Pancreas (tissue), 10 donors: ENCODE measurements around the gene ANKRD28. TPM values are rescaled to one million over a fixed set of nuclear protein-coding genes. Genes with fewer than 3 reads are reported as not detected.
A peak's percentile ranks its signal among the peaks of the same experiment; 100 is the strongest.
"Not testable (repeated sequence)": the region's sequence is repeated elsewhere in the genome, so short reads cannot be mapped to it uniquely, and the experiment has no call there.

Experiments used
- ATAC-seq, 4 donors: fragments of 200-7000 bp; cut with Tn5 transposase; one replicate each; pipeline versions ENCODE4 v1.8.0 to v1.9.1; 2020; ENCODE audit warnings: mild to moderate bottlenecking in 4 of 4, moderate library complexity in 4 of 4
- DNase-seq, 6 donors: peaks; one replicate each; pipeline ENCODE4 v3.0.0-alpha.2; 2020
- FAIRE-seq: peaks from 2 replicates; lab custom pipeline; 2012; peaks lifted over from hg19 to GRCh38; lab: Jason Lieb, UNC
- H3K27ac ChIP-seq, 4 donors: fragments of 200-600 bp; sonication (generic); 1 replicate in 3 of 4; 2 replicates in 1 of 4; pipeline versions ENCODE4 v1.5.0 to v1.8.0; 2020
- H3K27me3 ChIP-seq, 4 donors: fragments of 200-600 bp; one replicate each; pipeline ENCODE4 v1.8.0; 2021
- H3K36me3 ChIP-seq, 3 donors: fragments of 200-600 bp; sonication (generic) in 1 of 3; one replicate each; pipeline versions ENCODE4 v1.5.0 to v1.8.0; 2020 to 2021
- H3K4me1 ChIP-seq, 3 donors: fragments of 200-600 bp; one replicate each; pipeline ENCODE4 v1.8.0; 2021
- H3K4me3 ChIP-seq, 4 donors: fragments of 200-600 bp; sonication (generic) in 2 of 4; one replicate each; pipeline versions ENCODE4 v1.5.0 to v1.8.0; 2020 to 2021
- H3K9me3 ChIP-seq, 4 donors: fragments of 200-600 bp; one replicate each; pipeline ENCODE4 v1.8.0; 2021
- CTCF ChIP-seq, 4 donors: fragments of 200-600 bp; sonication (generic) in 3 of 4; IDR thresholded peaks; one replicate each; pipeline versions ENCODE4 v1.5.0 to v1.8.0; 2021; ENCODE audit warnings: antibody characterized with exemption in 4 of 4
- WGBS, 2 donors: extraction: QIAGEN DNeasy Blood & Tissue Kit; methylation state at CpG; one replicate each; pipeline ENCODE4 v1.1.7; 2013; 5-methylcytosine and 5-hydroxymethylcytosine counted together
- intact Hi-C, 3 donors: fragments of 100-400 bp; cut with DNase I; formaldehyde crosslinking; loops; one replicate each; pipeline versions ENCODE4 v1.11.1 to v1.14.2; 2022
- polyA plus RNA-seq, 2 donors: library from polyadenylated mRNA; stranded (reverse); fragments of 200-250 nt; gene quantifications; one replicate each; pipeline ENCODE4 v1.2.3, GENCODE V29; 2013
- total RNA-seq, 6 donors: library from RNA; stranded (reverse); fragmentation: NEBNext Ultra II Directional in 4 of 6; extraction: Animal tissue kit (Norgen Biotek cat#: 25700) in 4 of 6; gene quantifications; one replicate each; pipeline versions ENCODE4 v1.2.1 to v1.2.4, GENCODE V29; 2021 to 2023
- donor health status: healthy with polysubstance abuse.
- donor health status: DM: no; HTN: no; CAD: no; lungs with moderate emphysema.
- donor health status: DM: no; HTN: no; CAD: no.
- donor health status: control.
- donor health status: control.
- donor health status: Bipolar disorder and iron deficiency.
- donor health status: DM: yes; HTN: yes; CAD: no.
- donor health status: DM: no; HTN: no; CAD: no.
- donor health status: DM: no; HTN: no; CAD: no.
- donor health status: DM: yes; HTN: yes; CAD: no.

ANKRD28 gene
- total and polyA plus RNA-seq, 8 donors: 9.5 to 40.5 (median 29.6) TPM

DNA sequence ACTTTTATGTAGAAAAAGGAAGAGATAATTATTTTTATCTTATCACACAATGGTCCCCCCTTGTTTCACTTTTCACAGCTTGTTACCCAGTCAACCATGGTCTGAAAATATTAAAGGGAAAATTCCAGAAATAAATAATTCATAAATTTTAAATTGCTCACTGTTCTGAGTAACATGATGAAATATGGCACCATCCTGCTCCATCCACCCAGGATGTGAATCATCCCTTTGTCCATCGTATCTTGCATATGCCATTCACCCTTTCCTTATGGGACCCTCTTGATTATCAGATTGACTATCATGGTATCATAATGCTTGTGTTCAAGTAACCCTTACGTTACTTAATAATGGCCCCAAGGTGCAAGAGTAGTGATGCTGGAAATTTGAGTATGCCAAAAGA lies 43.7 kb downstream of the ANKRD28 start:
- no peak for FAIRE-seq
- TF ChIP-seq CTCF (IDR thresholded peaks at IDR 0.05): no peak
- peaks cover 0 to 8% (median 0%) of the 10 kb centered on the region in 3 donors for H3K36me3 ChIP-seq
- no peaks in the 10 kb centered on the region for H3K27me3 ChIP-seq
- no peaks in the 10 kb centered on the region for H3K9me3 ChIP-seq
- no peak for ATAC-seq
- WGBS, 2 donors: 95 to 96% methylated on average over 2 of the region's 2 CpGs
- no peak overlapping the region for H3K27ac ChIP-seq
- H3K4me1 ChIP-seq: peaks cover 10 to 14% (median 10%) of the 10 kb centered on the region in 3 donors
- no peak for DNase-seq
- intact Hi-C loops: no loop called here
- H3K4me3 ChIP-seq: no peak overlapping the region

DNA sequence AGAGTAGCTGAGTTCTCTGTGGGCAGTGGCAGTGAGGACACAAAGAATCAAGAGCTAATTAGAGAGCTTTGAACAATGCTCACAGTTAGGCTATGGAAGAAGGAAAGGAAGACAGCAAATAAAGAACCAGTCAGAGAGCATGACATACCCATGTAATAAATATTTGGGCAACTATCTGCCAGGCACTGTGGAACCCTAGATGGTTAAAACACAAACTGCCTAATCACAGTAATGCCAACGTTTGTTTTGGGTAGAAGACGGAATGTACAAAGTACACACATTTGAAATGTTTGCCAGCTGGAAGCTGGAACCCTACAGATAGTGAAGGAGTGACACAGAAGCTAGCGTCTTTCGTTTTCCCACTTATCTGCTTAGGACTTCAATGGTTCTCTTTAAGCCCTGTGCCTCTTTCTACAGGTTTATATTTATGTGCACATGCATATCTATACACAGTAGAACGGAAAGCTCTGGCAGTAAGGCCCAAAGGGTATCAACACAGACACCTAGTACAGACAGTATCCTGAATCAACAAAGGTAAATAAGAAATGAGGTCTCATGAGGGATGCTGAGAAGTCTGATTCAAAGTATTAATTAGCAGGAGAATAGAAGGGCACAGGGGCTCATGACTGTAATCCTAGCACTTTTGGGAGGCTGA lies 44.6 kb downstream of the ANKRD28 start:
- Histone ChIP-seq H3K4me1 (peaks cover 10 to 14% (median 10%) of the 10 kb centered on the region in 3 donors), H3K9me3 (no peaks in the 10 kb centered on the region), H3K27ac (peak overlapping the region in 1 of 4 donors; percentile 10), H3K4me3 (no peak overlapping the region), H3K27me3 (no peaks in the 10 kb centered on the region), H3K36me3 (peaks cover 0 to 8% (median 0%) of the 10 kb centered on the region in 3 donors)
- 13 to 16% methylated on average over 5 of the region's 5 CpGs for WGBS, 2 donors
- no peak for TF ChIP-seq CTCF (IDR thresholded peaks at IDR 0.05)
- intact Hi-C loops: no loop called here
- FAIRE-seq: no peak
- no peak for DNase-seq
- ATAC-seq: peak; percentile 77 to 92 (median 88)

DNA sequence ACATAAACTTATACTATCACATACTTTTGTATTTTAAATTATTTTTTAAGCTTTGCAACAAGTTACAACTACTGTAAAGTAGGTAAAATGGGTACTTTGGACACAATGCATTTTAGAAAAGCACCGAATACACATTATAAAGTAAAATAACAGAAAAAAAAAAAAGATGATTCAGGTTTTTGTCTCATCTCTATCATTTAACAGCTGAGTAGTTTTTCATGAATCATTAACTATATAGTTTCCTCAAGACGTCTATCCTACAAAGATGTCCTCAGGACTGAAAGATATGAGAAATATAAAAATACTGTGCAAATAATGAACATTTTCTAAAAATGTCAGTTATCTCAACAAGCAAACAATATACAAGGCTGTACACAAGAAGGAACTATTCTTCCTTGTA lies 46.9 kb downstream of the ANKRD28 start:
- H3K27ac ChIP-seq: no peak overlapping the region
- FAIRE-seq (no peak), ATAC-seq (no peak), DNase-seq (no peak)
- H3K27me3 ChIP-seq: no peaks in the 10 kb centered on the region
- H3K4me3 ChIP-seq: no peak overlapping the region
- peaks cover 10 to 14% (median 10%) of the 10 kb centered on the region in 3 donors for H3K4me1 ChIP-seq
- TF ChIP-seq CTCF (IDR thresholded peaks at IDR 0.05): no peak
- intact Hi-C loops: no loop called here
- 62 to 63% methylated on average over 2 of the region's 2 CpGs for WGBS, 2 donors
- peaks cover 0 to 8% (median 0%) of the 10 kb centered on the region in 3 donors for H3K36me3 ChIP-seq
- no peaks in the 10 kb centered on the region for H3K9me3 ChIP-seq

DNA sequence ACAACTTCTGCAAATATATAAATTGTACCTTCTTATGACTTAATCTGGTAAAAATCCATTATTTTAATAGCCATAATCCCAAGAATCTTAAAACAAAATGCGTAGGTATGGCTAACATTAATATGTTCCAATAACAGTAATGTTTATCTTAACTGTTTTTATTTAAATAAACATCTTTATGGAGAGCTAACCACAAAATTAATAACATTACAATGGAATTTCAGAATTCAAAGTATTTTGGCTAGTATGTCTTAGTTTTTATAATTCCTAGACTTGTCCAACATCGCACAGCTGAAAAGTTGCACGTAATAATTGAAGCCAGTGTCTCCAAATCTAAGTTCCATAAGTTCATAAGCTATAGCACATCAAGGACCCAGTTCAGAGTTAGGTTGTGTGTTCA lies 47.6 kb downstream of the ANKRD28 start:
- Histone ChIP-seq H3K27ac (no peak overlapping the region), H3K27me3 (no peaks in the 10 kb centered on the region), H3K4me1 (peaks cover 10 to 14% (median 10%) of the 10 kb centered on the region in 3 donors), H3K36me3 (peaks cover 0 to 8% (median 0%) of the 10 kb centered on the region in 3 donors), H3K4me3 (no peak overlapping the region), H3K9me3 (no peaks in the 10 kb centered on the region)
- ATAC-seq: no peak
- no peak for TF ChIP-seq CTCF (IDR thresholded peaks at IDR 0.05)
- no peak for DNase-seq
- FAIRE-seq: no peak
- 97 to 98% methylated on average over 3 of the region's 3 CpGs for WGBS, 2 donors
- intact Hi-C loops: no loop called here

DNA sequence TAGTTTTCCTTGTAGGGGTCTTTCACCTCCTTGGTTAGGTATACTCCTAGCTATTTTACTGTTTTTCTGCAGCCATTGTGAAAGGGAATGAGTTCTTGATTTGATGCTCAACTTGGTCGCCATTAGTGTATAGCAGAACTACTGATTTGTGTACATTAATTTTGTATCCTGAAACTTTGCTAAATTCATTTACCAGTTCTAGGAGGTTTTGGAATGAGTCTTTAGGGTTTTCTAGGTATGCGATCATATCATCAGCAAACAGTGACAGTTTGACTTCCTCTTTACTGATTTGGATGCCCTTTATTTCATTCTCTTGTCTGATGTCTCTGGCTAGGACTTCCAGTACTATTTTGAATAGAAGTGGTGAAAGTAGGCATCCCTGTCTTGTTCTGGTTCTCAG lies 51.9 kb downstream of the ANKRD28 start:
- FAIRE-seq, DNase-seq, ATAC-seq, intact Hi-C loops, H3K9me3 ChIP-seq, H3K27me3 ChIP-seq, H3K4me1 ChIP-seq, H3K36me3 ChIP-seq, H3K27ac ChIP-seq, H3K4me3 ChIP-seq: not testable (repeated sequence)
- 99% methylated on average over 2 of the region's 2 CpGs for WGBS, 2 donors
